GM23338 (cell line): ENCODE data around the gene TTYH3. TPM values are rescaled to one million over a fixed set of nuclear protein-coding genes. Genes with fewer than 3 reads are reported as not detected.

Experiments
- ATAC-seq: fragments of 200-7000 bp; cut with Tn5 transposase; 3 replicates; pipeline ENCODE4 v1.9.1; 2020
- DNase-seq: peaks from one replicate; pipeline ENCODE4 v3.0.0-alpha.2; 2015; ENCODE audit warnings: low spot score
- H2AFZ ChIP-seq: fragments of 200-600 bp; sonication (generic); 2 replicates; pipeline ENCODE4 v1.8.0; 2016; ENCODE audit warnings: antibody characterized with exemption, mild to moderate bottlenecking, moderate library complexity
- H3F3A ChIP-seq: fragments of 200-600 bp; sonication (generic); replicated peaks from 2 replicates; pipeline ENCODE4 v1.8.0; 2017; ENCODE audit warnings: antibody characterized with exemption, mixed run types, low read depth
- H3K27ac ChIP-seq: fragments of 200-600 bp; sonication (generic); 2 replicates; pipeline ENCODE4 v1.6.1; 2016; ENCODE audit warnings: low read depth
- H3K27me3 ChIP-seq: fragments of 200-600 bp; sonication (generic); 2 replicates; pipeline ENCODE4 v1.8.0; 2016; ENCODE audit warnings: mild to moderate bottlenecking, mixed run types, moderate library complexity; ENCODE audit not compliant: insufficient read depth
- H3K36me3 ChIP-seq: fragments of 200-600 bp; sonication (generic); 2 replicates; pipeline ENCODE4 v1.8.0; 2016; ENCODE audit warnings: mild to moderate bottlenecking; ENCODE audit not compliant: insufficient read depth
- H3K4me1 ChIP-seq: fragments of 200-600 bp; sonication (generic); 2 replicates; pipeline ENCODE4 v1.8.0; 2016; ENCODE audit warnings: mild to moderate bottlenecking, moderate library complexity; ENCODE audit not compliant: insufficient read depth
- H3K4me2 ChIP-seq: fragments of 200-600 bp; sonication (generic); 2 replicates; pipeline ENCODE4 v1.7.1; 2017; ENCODE audit warnings: mixed run types
- H3K4me3 ChIP-seq: fragments of 200-600 bp; sonication (generic); 2 replicates; pipeline ENCODE4 v1.6.1; 2016; ENCODE audit warnings: mixed run types
- H3K79me2 ChIP-seq: fragments of 200-600 bp; sonication (generic); replicated peaks from 2 replicates; pipeline ENCODE4 v1.8.0; 2017; ENCODE audit warnings: mild to moderate bottlenecking; ENCODE audit not compliant: insufficient read depth
- H3K9me2 ChIP-seq: fragments of 200-600 bp; sonication (generic); 2 replicates; pipeline ENCODE4 v1.8.0; 2017; ENCODE audit not compliant: insufficient read depth
- H4K20me1 ChIP-seq: fragments of 200-600 bp; sonication (generic); replicated peaks from 2 replicates; pipeline ENCODE4 v1.8.0; 2017; ENCODE audit warnings: mild to moderate bottlenecking; ENCODE audit not compliant: insufficient read depth
- H3K27ac Mint-ChIP-seq: 2 replicates; pipeline ENCODE4 v1.8.0; 2020; ENCODE audit warnings: inconsistent platforms, mild to moderate bottlenecking, moderate library complexity, mixed read lengths
- H3K27me3 Mint-ChIP-seq: 3 replicates; pipeline ENCODE4 v1.8.0; 2022; ENCODE audit warnings: low read depth, mild to moderate bottlenecking, moderate library complexity, mixed read lengths, inconsistent platforms; ENCODE audit not compliant: insufficient read depth, poor library complexity
- H3K36me3 Mint-ChIP-seq: 3 replicates; pipeline ENCODE4 v1.8.0; 2021; ENCODE audit warnings: low read depth, mild to moderate bottlenecking, inconsistent platforms, moderate library complexity, mixed read lengths
- H3K4me1 Mint-ChIP-seq: 3 replicates; pipeline ENCODE4 v1.8.0; 2020; ENCODE audit warnings: mild to moderate bottlenecking, inconsistent platforms, mixed read lengths
- H3K4me3 Mint-ChIP-seq: 3 replicates; pipeline ENCODE4 v1.8.0; 2021; ENCODE audit warnings: moderate library complexity, mild to moderate bottlenecking, inconsistent platforms, mixed read lengths
- H3K9me3 Mint-ChIP-seq: 3 replicates; pipeline ENCODE4 v1.8.0; 2020; ENCODE audit warnings: moderate library complexity, mild to moderate bottlenecking, inconsistent platforms, mixed read lengths
- EZH2 ChIP-seq: fragments of 200-600 bp; sonication (generic); IDR thresholded peaks from one replicate; pipeline ENCODE4 v1.8.0; 2017; ENCODE audit warnings: antibody characterized with exemption, mild to moderate bottlenecking, low read depth; ENCODE audit not compliant: unreplicated experiment
- EZH2phosphoT487 ChIP-seq: fragments of 200-600 bp; sonication (generic); IDR thresholded peaks from one replicate; pipeline ENCODE4 v1.8.1; 2018; ENCODE audit warnings: antibody characterized with exemption; ENCODE audit not compliant: unreplicated experiment
- JUNB ChIP-seq: IDR thresholded peaks from one replicate; pipeline ENCODE4 v1.6.1; 2016; ENCODE audit warnings: antibody characterized with exemption; ENCODE audit not compliant: unreplicated experiment
- NANOG ChIP-seq: IDR thresholded peaks from 2 replicates; pipeline ENCODE4 v1.6.1; 2016; ENCODE audit warnings: antibody characterized with exemption, borderline replicate concordance
- POLR2AphosphoS5 ChIP-seq: IDR thresholded peaks from 2 replicates; pipeline ENCODE4 v1.6.1; 2016; ENCODE audit warnings: antibody characterized with exemption, low read depth
- STAT1 ChIP-seq: IDR thresholded peaks from one replicate; pipeline ENCODE4 v1.6.1; 2016; ENCODE audit warnings: antibody characterized with exemption; ENCODE audit not compliant: unreplicated experiment
- ZNF114 ChIP-seq: fragments of 250-450 bp; sonication (Bioruptor Pico); IDR thresholded peaks from 2 replicates; pipeline ENCODE4 v1.5.0; 2020; ENCODE audit warnings: mild to moderate bottlenecking, moderate library complexity
- polyA plus RNA-seq: library from polyadenylated mRNA; unstranded; fragments of >200 nt; fragmentation: Nextera tagmentation; extraction: Ambion mirVana; gene quantifications from 2 replicates; pipeline ENCODE4 v1.2.1, GENCODE V29; 2016
- total RNA-seq: library from RNA; depleted of rRNA; stranded (reverse); fragments of >200 nt; shearing (Covaris generic); gene quantifications from 2 replicates; pipeline ENCODE4 v1.2.3, GENCODE V29; 2014
- TF ChIP-seq, protein P1 (sequence below), 2 experiments: fragments of 200-600 bp in 1 of 2; sonication (generic) in 1 of 2; conservative IDR thresholded peaks; 2 replicates each; pipeline versions ENCODE4 v1.5.1 to v1.6.1; 2016 to 2017; ENCODE audit warnings: antibody characterized with exemption in 2 of 2, low read depth in 2 of 2, mild to moderate bottlenecking in 2 of 2, moderate library complexity in 1 of 2
- TF ChIP-seq, protein P2 (sequence below): IDR thresholded peaks from 2 replicates; pipeline ENCODE4 v1.6.1; 2016; ENCODE audit warnings: antibody characterized with exemption

TTYH3 gene
- total and polyA plus RNA-seq, 2 experiments from 2014 or later, result 59.6 to 126 TPM

DNA sequence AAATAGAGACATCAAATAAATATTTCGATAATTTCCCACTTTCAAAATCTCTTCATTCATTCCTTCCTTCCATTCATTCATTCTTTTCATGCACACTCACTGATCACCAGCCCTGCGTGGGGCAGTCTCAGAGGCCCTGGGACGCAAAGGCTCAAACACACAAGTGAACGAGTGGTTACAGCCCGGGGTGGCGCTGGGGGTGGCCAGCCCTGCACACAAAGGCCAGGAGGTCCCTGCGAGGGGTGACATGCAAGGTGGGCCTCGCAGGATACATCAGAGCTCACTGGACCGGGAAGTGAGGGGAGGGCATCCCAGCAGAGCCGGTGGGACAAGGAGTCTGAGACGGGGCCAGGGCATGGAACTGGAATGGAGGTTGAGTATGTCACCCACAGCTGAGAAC is 29.9 kb upstream of the TTYH3 start (continued):
- TF ChIP-seq, protein P1, sequence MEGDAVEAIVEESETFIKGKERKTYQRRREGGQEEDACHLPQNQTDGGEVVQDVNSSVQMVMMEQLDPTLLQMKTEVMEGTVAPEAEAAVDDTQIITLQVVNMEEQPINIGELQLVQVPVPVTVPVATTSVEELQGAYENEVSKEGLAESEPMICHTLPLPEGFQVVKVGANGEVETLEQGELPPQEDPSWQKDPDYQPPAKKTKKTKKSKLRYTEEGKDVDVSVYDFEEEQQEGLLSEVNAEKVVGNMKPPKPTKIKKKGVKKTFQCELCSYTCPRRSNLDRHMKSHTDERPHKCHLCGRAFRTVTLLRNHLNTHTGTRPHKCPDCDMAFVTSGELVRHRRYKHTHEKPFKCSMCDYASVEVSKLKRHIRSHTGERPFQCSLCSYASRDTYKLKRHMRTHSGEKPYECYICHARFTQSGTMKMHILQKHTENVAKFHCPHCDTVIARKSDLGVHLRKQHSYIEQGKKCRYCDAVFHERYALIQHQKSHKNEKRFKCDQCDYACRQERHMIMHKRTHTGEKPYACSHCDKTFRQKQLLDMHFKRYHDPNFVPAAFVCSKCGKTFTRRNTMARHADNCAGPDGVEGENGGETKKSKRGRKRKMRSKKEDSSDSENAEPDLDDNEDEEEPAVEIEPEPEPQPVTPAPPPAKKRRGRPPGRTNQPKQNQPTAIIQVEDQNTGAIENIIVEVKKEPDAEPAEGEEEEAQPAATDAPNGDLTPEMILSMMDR (conservative IDR thresholded peaks at IDR 0.05; ENCODE audit: low read depth in 2 of 2), result no peak
- no peak for TF ChIP-seq EZH2
- TF ChIP-seq STAT1, result no peak
- TF ChIP-seq ZNF114 (CRISPR knock-in tag), result no peak
- no peak for TF ChIP-seq NANOG
- TF ChIP-seq, protein P2, sequence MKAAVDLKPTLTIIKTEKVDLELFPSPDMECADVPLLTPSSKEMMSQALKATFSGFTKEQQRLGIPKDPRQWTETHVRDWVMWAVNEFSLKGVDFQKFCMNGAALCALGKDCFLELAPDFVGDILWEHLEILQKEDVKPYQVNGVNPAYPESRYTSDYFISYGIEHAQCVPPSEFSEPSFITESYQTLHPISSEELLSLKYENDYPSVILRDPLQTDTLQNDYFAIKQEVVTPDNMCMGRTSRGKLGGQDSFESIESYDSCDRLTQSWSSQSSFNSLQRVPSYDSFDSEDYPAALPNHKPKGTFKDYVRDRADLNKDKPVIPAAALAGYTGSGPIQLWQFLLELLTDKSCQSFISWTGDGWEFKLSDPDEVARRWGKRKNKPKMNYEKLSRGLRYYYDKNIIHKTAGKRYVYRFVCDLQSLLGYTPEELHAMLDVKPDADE, result no peak

DNA sequence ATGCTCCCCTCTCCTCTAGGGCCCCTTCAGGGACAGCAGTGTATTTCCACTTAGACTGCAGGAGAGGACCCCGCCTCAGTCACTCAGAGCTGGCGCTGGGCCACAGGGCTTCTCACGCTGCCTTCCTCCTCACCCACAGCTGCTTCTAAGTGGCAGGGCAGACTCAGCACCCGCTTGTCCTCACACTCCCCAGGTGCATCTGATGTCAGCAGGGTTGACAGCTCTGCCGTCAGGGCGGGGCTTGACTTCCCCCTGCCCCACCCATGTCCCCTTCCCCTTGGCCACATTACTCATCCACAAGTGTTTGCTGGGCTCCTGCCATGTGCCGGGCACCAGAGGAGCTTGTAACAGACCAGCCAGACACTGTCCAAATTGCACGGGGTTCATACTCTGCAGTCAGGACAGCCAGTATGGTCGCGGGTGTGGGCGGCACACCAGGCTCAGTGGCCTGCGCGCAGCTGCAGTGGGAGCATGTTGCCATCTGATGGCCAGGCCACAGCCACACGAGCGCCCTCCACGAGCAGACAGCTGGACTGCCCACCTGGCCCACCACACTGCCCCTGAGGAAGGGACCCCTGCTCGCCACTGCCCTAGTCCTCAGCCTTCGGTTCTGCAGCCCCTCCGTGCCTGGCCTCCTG is 29.3 kb upstream of the TTYH3 start:
- no peak for ATAC-seq
- no peak for DNase-seq
- H3K36me3 ChIP-seq, result no peaks in the 10 kb centered on the region

More for the DNA sequence above, 29.3 kb upstream of the TTYH3 start:
- no peaks in the 10 kb centered on the region for H4K20me1 ChIP-seq
- no peaks in the 10 kb centered on the region for H3K9me2 ChIP-seq
- no peak overlapping the region for H3K4me3 Mint-ChIP-seq
- H2AFZ ChIP-seq, result no peak overlapping the region
- H3K4me3 ChIP-seq, result no peak overlapping the region
- no peak overlapping the region for H3K27ac ChIP-seq
- H3K27me3 ChIP-seq, result no peaks in the 10 kb centered on the region
- no peak overlapping the region for H3K27ac Mint-ChIP-seq
- no peaks in the 10 kb centered on the region; the same call in 2 of the 3 replicates for H3K36me3 Mint-ChIP-seq
- H3K9me3 Mint-ChIP-seq, result no peaks in the 10 kb centered on the region
- no peaks in the 10 kb centered on the region for H3K79me2 ChIP-seq
- H3K27me3 Mint-ChIP-seq, result peaks cover 3% of the 10 kb centered on the region
- peaks cover 1% of the 10 kb centered on the region; the same call in 2 of the 3 replicates for H3K4me1 Mint-ChIP-seq
- H3K4me2 ChIP-seq, result no peak overlapping the region
- H3K4me1 ChIP-seq, result no peaks in the 10 kb centered on the region
- H3F3A ChIP-seq, result 0 out of 2 replicates have a peak, but pooled peaks cover 7% of the 10 kb centered on the region
- TF ChIP-seq EZH2phosphoT487 (no peak), EZH2 (no peak), POLR2AphosphoS5 (no peak), JUNB (no peak), STAT1 (no peak)
- TF ChIP-seq, protein P2, result no peak
